Esophagus squamous epithelium (tissue), 4 donors: Measurements from ENCODE around the gene MSTO1.

Source experiments
- POLR2A ChIP-seq, 4 donors: fragments of 450-650 bp; IDR thresholded peaks; one replicate each; pipeline ENCODE4 v1.6.1; 2017; ENCODE audit warnings: antibody characterized with exemption in 4 of 4, mild to moderate bottlenecking in 4 of 4, moderate library complexity in 3 of 4
- TF ChIP-seq, protein P1 (sequence below), 6 experiments: fragments of 450-650 bp in 4 of 6; fragments of 200-600 bp in 2 of 6; sonication (generic) in 2 of 6; IDR thresholded peaks; one replicate each; pipeline ENCODE4 v1.5.1; 2016 to 2019; ENCODE audit warnings: antibody characterized with exemption in 6 of 6, mild to moderate bottlenecking in 4 of 6, moderate library complexity in 4 of 6

DNA sequence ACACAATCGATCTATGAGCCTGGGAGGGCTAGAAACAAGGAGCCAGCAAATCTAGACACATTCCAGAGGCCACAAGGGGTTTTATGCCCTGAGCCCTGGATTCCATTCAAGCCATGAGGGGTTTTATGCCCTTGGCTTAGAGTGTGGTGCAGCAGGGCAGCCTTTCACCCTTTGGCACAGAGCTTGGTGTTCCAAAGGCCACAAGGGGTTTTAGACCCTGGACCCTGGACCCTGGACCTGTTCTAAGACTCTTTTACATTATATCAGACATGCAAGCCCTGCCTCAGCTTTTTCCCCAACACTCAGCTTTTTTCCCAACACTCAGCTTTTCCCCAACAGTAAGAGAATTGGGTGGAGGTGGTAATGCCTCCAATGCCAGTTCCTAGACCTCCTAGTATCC is 13.3 kb downstream of the MSTO1 start:
- TF ChIP-seq, protein P1, sequence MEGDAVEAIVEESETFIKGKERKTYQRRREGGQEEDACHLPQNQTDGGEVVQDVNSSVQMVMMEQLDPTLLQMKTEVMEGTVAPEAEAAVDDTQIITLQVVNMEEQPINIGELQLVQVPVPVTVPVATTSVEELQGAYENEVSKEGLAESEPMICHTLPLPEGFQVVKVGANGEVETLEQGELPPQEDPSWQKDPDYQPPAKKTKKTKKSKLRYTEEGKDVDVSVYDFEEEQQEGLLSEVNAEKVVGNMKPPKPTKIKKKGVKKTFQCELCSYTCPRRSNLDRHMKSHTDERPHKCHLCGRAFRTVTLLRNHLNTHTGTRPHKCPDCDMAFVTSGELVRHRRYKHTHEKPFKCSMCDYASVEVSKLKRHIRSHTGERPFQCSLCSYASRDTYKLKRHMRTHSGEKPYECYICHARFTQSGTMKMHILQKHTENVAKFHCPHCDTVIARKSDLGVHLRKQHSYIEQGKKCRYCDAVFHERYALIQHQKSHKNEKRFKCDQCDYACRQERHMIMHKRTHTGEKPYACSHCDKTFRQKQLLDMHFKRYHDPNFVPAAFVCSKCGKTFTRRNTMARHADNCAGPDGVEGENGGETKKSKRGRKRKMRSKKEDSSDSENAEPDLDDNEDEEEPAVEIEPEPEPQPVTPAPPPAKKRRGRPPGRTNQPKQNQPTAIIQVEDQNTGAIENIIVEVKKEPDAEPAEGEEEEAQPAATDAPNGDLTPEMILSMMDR (IDR thresholded peaks at IDR 0.05), result no peak
- no peak for TF ChIP-seq POLR2A (IDR thresholded peaks at IDR 0.05)
